Measurements from ENCODE around the gene GRM4.

GRCh38 chr6:33981861-33982260 lies 164.0 kb downstream of the GRM4 start:
- TF ChIP-seq EZH2 (IDR thresholded peaks at IDR 0.05; ENCODE audit: low read depth) (no peak), CTCF (conservative IDR thresholded peaks at IDR 0.05) (no peak)

Data from PC-9 (cell line).